A204.1 (cell line): ENCODE measurements around the gene LRP1.

ENCODE experiments used
- FAIRE-seq: peaks from 2 replicates; lab custom pipeline; 2012; peaks lifted over from hg19 to GRCh38; lab: Jason Lieb, UNC

The LRP1 gene

DNA sequence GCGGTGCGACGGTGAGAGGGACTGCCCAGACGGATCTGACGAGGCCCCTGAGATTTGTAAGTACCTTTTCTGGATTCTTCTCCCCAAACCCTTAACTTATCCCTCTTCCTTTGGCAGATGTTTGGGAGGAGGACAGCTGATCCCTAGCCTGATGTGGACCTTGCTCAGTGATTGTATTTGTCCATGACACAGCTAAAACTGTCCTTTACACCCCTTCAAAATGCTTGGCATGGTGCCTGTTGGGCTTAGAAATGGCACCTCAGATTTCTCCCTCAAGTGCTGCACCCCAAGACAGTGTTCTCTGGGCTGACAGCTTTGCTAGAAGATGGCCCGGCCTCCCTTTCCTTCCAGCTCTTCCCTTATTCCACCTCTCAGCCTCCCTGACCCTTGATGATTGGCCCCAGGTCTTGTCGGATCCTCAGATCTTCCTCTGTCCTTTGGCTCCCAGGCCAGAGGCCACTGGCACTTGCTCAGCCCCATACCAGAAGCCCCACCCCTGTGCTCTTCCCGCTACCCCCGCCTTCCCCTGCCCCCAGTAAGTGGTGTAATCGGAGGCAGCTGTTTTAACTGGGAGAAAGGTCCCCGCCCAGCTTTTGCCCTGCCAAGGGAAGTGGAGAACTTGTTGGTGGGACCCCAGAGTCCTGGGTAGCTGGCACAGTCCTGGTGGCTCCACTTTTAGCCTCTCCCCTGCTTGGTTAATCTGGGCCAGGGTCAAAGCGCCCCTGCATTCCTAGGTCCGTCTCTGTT lies 10.4 kb downstream of the LRP1 start:
- no peak for FAIRE-seq

DNA sequence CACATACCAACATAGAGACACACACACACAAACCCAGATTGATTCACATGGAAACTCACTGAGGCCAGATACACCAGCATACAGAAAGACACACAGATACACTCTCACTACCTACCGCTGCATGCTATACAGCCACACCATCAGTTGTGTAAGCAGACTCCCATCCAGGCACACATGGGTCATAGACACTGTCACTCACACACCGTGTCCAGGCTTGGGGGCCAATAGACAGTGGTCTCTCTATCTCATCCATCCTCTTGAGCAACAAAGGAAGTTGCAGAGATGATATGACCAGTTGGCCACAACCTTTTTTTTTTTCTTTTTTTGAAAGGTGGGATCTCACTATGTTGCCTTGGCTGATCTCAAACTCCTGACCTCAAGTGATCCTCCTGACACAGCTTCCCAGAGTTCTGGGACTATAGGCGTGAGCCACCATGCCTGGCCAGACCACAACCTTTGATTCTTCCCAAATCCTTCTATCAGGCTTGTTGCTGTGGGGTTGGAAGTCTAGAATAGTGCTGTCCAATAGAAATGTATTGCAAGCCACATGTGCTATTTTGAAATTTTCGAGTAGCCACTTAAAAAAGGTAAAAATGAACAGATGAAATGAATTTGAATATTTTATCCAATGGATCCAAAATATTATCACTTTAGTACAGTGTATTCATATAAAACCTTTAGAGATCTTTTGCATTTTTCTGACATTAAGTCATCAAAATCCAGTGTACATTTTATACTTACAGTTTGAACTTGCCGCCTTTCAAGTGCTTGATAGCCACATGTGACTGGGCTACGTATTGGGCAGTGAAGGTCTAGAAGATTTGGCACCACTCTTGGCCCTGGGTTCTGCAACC lies 11.7 kb downstream of the LRP1 start:
- FAIRE-seq, result no peak

DNA sequence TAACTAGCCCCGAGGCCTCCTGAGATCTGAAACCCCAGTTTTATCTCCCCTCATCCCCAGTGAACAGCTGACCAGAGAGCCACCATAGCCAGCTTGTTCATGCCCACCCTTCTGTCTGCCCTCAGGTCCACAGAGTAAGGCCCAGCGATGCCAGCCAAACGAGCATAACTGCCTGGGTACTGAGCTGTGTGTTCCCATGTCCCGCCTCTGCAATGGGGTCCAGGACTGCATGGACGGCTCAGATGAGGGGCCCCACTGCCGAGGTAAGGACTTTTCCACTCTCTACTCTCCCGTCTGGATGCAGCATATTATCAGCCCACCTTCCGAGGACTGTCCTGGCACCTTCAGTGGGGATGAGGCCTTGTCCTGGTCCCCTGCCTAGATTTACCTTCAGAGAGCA lies 13.0 kb downstream of the LRP1 start:
- no peak for FAIRE-seq

DNA sequence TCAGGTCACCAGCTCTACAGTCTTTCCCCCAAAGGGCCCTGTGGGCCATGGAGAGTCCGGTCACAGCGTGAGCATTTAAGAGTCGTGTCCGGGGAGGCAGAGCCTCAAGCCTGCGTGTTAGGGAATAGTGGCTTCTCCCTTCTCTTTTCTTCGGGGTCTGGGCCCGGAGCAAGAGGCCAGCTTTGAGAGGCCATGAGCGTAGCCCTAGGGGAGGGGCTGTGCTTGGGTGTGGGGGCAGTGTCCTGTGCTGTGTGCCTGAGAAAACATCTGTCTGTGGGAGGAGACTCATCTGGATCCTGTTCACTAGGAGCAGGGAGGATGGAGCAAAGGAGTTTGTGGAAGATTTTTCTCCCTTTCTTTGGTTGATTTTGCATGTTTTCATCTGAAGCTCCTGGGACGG lies 13.8 kb downstream of the LRP1 start:
- no peak for FAIRE-seq

DNA sequence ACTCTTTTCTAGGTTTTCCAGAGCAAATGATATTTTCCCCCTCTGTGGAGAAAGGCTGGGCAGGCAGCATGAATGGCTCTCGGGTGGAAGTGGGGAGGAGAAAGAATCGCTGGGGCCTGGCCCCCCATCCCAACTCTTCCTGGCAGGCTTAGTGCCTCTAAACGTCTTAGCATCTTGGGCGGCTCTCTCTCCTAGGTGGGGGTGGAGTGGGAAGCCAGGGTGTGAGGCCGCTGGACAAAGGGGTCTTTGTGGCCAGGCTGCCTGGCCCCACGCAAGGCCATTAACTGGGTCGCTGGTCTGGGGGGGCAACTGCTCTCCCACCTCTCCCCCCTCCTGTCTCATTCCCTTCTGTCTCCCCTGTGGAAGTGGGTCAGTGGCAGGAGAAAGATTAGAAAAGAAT lies 14.4 kb downstream of the LRP1 start:
- FAIRE-seq, result no peak

DNA sequence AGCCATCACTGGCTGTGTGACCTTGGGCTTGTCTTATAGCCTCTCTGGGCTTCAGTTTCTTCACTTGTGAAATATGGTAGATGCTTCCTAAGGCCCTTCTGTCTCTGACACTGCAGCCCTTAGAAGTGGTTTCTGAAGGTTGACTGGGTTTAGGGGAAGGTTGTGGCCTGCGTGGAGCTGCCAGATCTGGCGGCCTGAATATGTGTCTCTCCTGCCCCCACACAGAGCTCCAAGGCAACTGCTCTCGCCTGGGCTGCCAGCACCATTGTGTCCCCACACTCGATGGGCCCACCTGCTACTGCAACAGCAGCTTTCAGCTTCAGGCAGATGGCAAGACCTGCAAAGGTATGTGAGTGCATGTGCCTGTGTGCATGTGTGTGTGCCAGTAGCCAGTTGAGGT lies 15.2 kb downstream of the LRP1 start:
- FAIRE-seq, result no peak

DNA sequence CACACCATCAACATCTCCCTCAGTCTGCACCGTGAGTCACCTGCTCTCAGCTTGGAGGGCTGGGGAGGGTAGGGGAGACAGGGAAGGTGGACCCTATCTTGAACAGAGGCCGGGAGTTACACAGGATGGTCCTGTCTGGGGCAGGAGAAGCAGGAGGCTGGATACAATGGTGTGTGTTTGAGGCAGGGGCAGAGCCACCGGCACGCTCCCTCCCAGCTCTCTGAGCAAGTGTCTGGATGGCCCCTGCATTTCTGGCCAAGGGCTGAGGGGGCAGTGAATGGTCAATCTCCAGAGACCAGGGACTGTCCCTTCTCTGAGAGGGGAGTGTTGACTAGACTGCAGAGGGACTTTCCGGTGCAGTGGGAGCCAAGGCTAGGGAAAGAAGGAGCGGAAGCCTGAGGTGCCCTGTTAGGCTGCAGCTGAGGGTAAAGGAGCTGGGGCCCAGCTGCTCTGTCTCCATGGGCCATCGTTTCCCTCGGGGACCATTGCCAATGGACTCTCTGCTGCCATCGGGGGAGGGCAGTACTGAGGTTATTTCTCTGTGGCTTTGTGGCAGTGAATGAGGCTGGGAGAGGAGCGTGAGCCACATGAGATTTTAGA lies 17.3 kb downstream of the LRP1 start:
- FAIRE-seq, result no peak

DNA sequence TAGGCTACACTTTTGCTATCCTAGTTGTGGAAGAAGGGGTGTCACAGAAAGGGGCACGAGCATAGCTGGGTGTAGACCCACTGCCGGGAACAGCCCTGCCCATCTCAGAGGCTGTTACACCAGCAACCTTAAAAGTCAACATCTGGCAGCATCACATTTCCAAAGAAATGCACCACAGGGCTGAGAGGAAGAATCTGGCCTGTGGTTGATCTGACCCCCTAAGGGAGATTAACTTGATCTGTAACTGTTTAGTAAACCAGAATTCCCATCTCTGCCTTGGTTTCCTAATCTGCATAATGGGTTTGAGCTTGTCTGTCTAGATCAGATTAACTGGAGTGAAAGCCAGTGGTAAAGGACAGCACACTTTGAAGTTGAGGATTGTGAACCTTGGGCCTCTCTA lies 17.8 kb downstream of the LRP1 start:
- no peak for FAIRE-seq

DNA sequence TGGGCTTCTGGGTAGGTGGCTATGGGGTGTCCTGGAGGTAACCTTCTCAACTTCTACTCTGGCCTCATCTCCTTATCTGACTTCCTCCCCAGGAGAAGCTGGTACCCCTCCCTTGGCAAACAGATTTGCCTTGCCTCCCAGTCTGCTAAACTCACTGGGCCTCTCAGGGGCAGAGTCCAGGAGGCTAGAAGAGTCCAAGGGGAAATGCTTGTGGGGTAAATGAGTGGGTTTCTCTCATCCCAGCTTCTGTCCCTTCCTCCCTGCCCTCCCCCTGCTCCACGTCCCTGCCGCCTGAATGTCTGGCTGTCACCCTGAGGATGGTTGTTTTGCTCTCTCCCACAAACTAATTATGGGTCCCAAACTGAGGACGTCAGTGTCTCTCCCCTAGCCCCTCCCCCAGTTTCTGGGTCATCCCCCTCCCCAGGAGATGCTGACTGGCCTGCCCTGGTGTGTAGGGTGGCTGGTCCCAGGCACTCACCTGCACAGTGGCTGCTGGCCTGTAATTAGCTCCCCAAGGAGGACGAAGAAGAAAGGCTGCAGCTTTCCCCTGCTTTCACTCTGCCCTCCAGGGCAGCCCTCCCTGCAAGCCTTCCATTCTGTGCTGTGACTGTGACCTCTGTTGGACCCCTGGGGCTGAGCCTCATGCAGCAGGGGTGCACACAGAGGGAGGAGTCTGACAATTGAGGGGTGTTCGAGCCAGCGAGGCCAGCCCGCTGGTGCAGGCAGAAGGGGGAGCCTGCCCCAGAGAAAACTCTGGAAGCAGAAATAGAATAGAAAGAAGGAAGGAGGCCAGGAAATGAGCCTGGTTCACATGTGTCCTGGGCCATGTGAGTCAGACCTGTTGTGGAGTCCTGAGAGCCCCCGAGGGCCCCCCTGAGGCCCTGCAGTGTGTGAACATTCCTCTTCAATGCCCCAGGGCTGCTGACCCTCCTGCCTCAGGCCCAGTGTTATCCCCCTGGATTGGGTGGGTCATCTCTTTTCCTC lies 19.0 kb downstream of the LRP1 start, which contains the start of gene LRP1-AS:
Gene LRP1-AS, minus strand, starts transcription at position 659 of the 984 bp plus-strand sequence.
- no peak for FAIRE-seq

DNA sequence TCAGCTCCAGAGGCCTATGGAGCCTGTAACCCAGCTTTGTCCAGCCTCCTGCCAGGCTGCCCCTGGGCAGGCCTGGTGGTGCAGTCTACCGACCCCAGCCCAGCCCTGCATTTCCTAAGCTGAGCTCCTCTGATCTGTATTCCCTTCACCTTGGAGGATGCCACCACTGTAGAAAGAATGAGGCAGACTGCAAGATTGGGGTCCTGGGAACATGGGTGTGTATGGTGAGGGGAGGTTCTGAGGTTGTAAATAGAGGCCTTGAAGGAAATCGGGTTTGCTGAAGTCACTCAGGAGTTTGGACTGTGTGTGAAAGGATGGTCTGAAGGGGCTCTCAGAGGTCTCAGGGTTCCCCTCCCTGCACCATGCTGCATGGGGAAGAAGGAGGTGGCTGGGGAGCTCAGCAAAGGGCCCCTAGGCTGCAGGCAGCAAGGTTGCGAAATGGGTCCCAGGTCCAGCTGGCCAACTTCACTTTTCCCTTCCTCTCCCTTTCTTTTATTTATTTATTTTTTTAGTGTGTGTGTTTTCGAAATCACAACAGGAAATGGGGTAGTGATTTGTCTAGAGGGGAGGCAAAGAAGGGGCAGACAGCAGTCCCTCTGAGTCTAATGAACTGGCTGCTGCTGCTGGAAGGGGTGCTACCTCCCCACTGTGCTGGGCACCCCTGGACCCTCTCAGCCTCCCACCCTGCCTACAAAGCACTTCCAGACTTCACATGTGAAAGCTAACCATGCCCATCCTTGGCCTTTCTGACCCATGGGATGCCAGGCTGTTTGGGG lies 20.4 kb downstream of the LRP1 start:
- FAIRE-seq, result no peak

DNA sequence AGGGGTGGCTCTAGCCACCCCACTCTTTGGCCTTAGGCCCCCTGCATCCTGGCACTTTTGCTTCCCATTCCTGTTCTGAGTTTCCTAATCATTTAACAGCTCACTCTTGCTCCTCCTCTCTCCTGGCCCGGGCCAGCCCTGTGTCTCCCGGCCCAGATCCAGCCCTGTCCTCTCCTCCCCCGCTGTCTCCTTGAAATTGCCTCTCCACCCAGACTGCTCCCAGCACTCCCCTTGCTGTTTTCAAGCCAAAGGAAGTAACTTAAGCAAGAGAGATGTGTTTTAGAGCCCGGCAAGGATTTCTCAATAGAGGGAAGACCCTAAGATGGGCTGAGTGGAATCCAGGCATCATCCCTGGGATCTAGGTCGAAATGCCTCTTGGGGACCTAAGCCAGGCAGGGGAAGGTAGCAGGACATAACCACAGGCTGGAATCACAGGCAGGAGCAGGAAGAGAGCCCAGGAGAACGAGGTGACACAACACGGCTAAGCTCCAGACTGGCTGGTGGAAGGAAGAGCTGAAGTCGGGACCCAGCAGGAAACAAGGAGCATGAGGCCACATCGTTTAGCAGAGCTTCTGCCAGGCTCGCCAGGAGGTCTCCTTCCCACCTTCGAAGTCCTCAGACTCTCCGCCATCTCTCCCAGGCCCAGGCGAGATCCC lies 21.1 kb downstream of the LRP1 start:
- no peak for FAIRE-seq

DNA sequence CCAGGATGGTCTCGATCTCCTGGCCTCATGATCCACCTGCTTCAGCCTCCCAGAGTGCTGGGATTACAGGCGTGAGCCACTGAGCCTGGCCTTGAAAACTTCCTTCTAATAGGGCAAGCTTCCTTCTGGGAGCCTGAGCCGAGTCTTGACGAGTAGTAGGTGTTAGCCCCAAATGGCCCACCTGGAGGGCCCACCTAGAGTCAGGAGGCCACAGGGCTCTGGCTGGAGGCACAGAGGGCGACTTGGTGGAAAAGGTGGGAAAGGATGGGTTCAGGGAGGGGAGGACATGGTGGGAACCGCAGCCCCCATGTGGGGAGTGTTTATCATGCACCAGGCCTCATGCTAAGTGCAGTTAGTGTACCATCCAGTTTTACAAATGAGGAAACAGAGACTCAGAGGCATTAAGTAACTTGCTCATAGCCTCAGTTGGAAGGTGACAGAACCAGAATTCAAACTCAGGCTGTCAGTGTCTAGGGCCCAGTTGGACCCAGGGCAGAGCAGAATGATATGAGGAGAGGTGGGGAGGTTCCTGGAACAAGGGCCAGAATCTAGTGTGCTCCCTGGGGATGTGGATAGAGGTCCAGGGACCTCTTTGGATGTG lies 22.2 kb downstream of the LRP1 start:
- no peak for FAIRE-seq

DNA sequence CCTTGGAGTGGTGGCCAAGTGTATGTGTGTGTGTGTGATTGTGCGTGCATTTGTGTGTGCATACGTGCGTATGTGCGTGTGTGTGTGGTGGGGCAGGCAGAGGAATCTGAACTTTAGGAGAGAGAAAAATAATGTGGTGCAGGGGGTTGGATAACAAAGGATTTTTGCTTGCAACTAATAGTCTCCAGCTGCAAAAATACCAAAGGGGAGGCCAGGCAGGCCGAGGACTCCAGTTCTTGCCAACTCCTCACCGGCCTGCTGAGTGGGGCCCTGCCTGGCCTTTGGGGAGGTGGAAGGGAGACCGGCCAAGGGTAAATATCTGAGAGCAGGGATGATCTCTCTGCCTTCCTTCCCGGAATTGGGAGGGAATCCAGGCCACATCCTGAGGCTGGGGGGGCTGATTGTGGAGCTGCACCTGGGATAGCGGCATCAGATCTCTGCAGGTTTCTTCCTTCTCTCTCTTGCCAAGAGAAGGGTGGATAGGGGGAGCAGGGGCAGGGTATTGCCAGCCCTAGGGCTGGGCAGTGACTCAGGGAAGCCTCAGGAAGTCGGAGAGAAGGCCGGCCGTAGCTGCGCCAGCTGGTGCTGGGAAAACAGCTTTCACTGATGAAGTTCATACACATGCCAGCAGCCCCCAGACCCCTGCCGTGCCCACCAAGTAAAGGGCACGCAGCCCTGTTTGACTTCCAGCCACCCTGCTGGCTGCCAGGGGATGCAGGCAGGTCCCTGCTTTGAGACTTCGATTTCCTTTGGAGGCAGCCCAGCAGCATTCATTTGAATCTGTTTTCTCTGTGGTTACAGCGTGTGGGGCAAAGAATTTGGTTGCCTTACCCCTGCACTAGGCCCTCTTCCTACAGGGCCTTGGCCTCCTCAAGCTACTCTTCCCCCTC lies 23.7 kb downstream of the LRP1 start:
- no peak for FAIRE-seq

DNA sequence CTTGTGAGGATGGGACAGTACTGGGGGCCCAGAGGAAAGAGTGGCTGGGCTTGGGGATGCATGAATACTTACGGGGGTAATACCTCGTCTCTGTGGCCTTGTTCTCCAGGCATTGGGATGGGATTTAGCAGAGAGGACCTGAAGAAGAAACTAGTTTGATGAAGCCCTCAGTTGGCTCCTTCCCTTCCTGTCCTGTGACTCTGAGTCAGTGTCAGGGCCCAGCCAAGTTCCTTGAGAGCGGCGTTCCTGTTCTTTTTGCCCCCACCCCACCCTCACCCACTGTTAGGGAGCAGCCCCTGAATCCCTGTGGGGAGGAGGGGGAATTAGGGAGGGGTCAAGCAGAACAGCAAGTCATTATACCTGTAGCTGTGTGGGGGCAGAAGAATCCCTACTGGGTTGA lies 24.4 kb downstream of the LRP1 start:
- no peak for FAIRE-seq

DNA sequence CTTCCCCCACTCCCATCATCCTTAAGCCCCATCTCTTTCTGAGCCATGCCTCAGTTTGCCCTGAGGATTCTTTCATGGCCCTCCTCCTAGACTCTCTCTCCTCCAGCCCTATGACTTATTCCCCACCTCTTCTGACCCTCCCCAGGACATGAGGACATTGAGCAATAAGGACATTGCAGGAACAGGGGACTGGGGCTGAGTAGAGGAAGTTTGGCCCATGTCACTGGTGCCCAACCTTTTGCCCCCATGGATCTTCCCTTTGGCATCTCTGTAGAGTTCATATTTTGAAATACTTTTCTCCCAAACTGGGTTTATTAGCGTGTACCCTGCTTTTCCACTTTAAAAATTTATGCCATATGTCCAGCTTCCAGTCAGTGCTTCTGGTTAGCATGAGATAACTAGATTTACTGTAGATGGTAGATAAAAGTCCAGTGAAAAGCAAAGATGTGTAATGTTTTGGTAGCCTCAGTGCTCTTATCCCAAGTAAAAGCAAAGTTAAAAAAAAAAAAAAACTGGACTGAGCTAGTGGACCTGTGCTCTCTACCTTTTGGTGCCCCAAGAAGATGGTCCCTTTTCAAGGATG lies 25.2 kb downstream of the LRP1 start:
- FAIRE-seq, result no peak

DNA sequence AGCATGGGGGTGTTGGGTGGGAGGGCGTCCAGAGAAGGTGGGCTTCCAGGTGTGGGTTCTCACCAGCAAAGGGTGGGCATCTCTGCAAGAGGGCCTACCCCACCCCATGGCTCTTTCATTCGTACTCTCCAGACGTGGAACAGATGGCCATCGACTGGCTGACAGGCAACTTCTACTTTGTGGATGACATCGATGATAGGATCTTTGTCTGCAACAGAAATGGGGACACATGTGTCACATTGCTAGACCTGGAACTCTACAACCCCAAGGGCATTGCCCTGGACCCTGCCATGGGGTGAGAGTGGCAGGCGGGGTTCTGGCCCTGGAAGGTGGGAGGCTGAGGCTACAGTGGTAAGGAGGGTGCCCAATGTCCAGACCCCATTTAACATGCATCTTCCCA lies 25.8 kb downstream of the LRP1 start:
- no peak for FAIRE-seq

DNA sequence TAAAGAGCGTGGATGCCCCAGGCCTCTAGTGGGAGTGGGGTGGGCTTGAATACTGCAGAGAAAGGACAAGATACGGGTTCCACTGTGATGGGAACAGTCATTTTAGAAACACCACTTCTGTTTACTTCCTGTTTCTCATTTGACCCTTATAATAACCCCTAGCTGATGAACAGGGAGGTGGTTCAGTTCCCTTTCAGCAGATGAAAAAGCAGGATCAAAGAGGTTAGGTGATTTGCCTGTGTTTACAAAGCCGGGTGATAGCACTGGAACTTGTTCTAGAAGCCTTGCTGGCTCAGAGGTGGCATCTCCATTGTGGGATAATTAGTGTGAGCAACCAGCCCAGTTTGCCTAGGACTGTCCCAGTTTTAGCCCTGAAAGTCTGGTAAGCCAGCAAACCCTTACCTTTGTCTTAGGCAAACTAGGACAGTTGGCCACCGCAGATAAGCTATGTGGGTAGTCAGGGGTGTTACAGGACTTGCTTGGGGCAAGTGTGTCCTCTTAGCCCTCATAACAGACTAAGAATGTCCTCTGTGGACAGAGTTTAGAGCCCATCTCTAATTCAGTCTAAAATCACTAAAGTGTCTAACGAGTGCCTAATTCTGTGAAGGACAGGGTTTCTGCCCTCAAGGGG lies 26.6 kb downstream of the LRP1 start:
- FAIRE-seq, result no peak

DNA sequence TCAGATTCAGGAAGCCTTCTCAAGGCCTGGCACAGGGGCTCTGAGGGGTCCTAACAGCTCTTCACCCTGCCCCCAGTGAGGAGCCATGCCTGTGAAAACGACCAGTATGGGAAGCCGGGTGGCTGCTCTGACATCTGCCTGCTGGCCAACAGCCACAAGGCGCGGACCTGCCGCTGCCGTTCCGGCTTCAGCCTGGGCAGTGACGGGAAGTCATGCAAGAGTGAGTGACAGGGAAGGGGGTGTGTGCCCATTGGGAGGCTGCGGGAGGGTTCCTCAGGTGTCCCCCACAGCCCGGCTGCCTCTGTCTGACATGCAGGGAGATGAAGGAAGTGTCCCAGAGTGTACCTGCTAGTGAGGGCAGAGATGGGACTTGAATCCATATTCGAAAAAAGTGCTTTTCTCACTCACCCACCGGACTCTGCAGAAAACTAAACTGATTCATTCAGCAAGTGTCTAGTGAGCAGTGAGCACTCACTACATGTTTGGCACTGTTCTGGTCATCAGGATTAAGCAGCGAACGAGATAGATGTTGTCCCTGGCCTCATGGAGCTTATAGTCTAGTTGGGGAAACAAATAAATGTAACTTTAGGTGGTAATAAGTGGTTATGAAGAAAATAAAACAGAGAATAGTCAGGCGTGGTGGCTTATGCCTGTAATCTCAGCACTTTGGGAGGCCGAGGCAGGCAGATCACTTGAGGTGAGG lies 28.6 kb downstream of the LRP1 start:
- FAIRE-seq, result no peak
